Stomach (tissue), 9 donors: ENCODE measurements around the gene ADAMTSL3. TPM values are rescaled to one million over a fixed set of nuclear protein-coding genes. Genes with fewer than 3 reads are reported as not detected.

Experiments used
- DNase-seq, 2 donors: peaks; one replicate each; pipeline versions ENCODE4 v3.0.0 to v3.0.0-alpha.2; 2013 to 2019
- H3K27ac ChIP-seq, 5 donors: fragments of 200-600 bp in 4 of 5; sonication (generic) in 4 of 5; one replicate each; pipeline ENCODE4 v1.5.1; 2013 to 2019; ENCODE audit warnings: mild to moderate bottlenecking in 1 of 5, moderate library complexity in 1 of 5
- H3K27me3 ChIP-seq, 3 donors: fragments of 200-600 bp; sonication (generic); one replicate each; pipeline ENCODE4 v1.5.1; 2017 to 2019; ENCODE audit warnings: mixed run types in 1 of 3
- H3K36me3 ChIP-seq, 4 donors: fragments of 200-600 bp; sonication (generic); 1 replicate in 3 of 4; 2 replicates in 1 of 4; pipeline ENCODE4 v1.5.1; 2016 to 2019
- H3K4me1 ChIP-seq, 4 donors: fragments of 200-600 bp; sonication (generic); one replicate each; pipeline ENCODE4 v1.5.1; 2016 to 2019
- H3K4me3 ChIP-seq, 4 donors: fragments of 200-600 bp; sonication (generic) in 3 of 4; one replicate each; pipeline ENCODE4 v1.5.1; 2016 to 2019; ENCODE audit warnings: mild to moderate bottlenecking in 1 of 4
- H3K9me3 ChIP-seq, 4 donors: fragments of 200-600 bp; sonication (generic); one replicate each; pipeline ENCODE4 v1.5.1; 2016 to 2019
- CTCF ChIP-seq, 7 experiments: fragments of 450-650 bp in 4 of 7; fragments of 200-600 bp in 3 of 7; sonication (generic) in 3 of 7; IDR thresholded peaks; one replicate each; pipeline ENCODE4 v1.5.1; 2016 to 2019; ENCODE audit warnings: antibody characterized with exemption in 7 of 7, control low read depth in 2 of 7, mild to moderate bottlenecking in 1 of 7
- EP300 ChIP-seq: sonication (generic); formaldehyde crosslinking; IDR thresholded peaks from one replicate; pipeline ENCODE4 v1.6.1; 2017; ENCODE audit warnings: antibody characterized with exemption
- POLR2A ChIP-seq, 4 donors: fragments of 450-650 bp; IDR thresholded peaks; one replicate each; pipeline ENCODE4 v1.6.1; 2016; ENCODE audit warnings: antibody characterized with exemption in 4 of 4, control low read depth in 2 of 4, mild to moderate bottlenecking in 1 of 4, moderate library complexity in 1 of 4
- POLR2AphosphoS5 ChIP-seq, 3 donors: sonication (generic); formaldehyde crosslinking; IDR thresholded peaks; one replicate each; pipeline ENCODE4 v1.6.1; 2016; ENCODE audit warnings: antibody characterized with exemption in 3 of 3
- WGBS, 5 donors: extraction: QIAGEN DNeasy Blood & Tissue Kit in 3 of 5; methylation state at CpG; one replicate each; pipeline versions ENCODE4 v1.1.5 to v1.1.7; 2013 to 2018; 5-methylcytosine and 5-hydroxymethylcytosine counted together
- intact Hi-C: fragments of 100-400 bp; cut with DNase I; formaldehyde crosslinking; loops from one replicate; pipeline ENCODE4 v1.15.1; 2023; ENCODE audit warnings: low total_unique reads
- polyA plus RNA-seq, 3 donors: library from polyadenylated mRNA; stranded (reverse); fragments of 200-250 nt; gene quantifications; one replicate each; pipeline ENCODE4 v1.2.3, GENCODE V29; 2013
- total RNA-seq, 5 donors: library from RNA; depleted of rRNA; stranded (reverse); fragments of >200 nt; gene quantifications; one replicate each; pipeline versions ENCODE4 v1.1.0 to v1.2.3, GENCODE V29; 2014 to 2016
- donor health status: healthy with polysubstance abuse.
- donor health status: Bipolar disorder and iron deficiency.
- donor health status: healthy.

The ADAMTSL3 gene
- total and polyA plus RNA-seq, 8 donors: 1.1 to 54.9 (median 6.0) TPM

DNA sequence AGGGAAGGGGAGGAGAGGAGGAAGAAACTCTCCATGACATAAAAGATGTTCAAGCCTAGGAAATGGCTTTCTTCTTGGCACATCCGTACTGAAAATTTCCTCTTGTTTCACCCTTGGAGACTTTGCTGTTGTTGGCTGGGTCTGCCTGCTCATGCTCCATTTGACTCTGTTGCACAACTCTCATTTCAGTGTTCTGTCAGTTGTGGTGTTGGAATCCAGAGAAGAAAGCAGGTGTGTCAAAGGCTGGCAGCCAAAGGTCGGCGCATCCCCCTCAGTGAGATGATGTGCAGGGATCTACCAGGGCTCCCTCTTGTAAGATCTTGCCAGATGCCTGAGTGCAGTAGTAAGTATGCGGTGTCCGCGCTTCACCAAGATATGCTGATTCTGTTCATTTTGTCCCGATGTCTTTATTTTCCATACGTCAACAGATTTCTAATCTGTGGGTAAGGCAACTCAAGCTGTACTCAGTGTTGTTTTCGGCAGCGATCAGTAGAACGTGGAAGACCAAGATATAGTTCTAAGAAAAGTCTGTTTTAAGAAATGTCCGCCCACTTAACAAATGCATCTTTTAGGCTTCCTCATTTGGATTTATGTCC is 316.5 kb downstream of the ADAMTSL3 start:
- no peak overlapping the region for H3K27ac ChIP-seq
- WGBS, 5 donors: 91 to 95% (median 93%) methylated on average over 12 of the region's 12 CpGs
- TF ChIP-seq POLR2A (IDR thresholded peaks at IDR 0.05) (no peak), EP300 (no peak), CTCF (IDR thresholded peaks at IDR 0.05) (no peak), POLR2AphosphoS5 (IDR thresholded peaks at IDR 0.05) (no peak)
- intact Hi-C loops: no loop called here
- H3K4me3 ChIP-seq: no peak overlapping the region
- H3K27me3 ChIP-seq: no peaks in the 10 kb centered on the region
- peaks cover 0 to 11% (median 0%) of the 10 kb centered on the region in 4 donors for H3K36me3 ChIP-seq
- H3K9me3 ChIP-seq: peaks cover 0 to 18% (median 14%) of the 10 kb centered on the region in 4 donors
- DNase-seq: peak in 1 of 2 donors; percentile 39
- H3K4me1 ChIP-seq: no peaks in the 10 kb centered on the region

DNA sequence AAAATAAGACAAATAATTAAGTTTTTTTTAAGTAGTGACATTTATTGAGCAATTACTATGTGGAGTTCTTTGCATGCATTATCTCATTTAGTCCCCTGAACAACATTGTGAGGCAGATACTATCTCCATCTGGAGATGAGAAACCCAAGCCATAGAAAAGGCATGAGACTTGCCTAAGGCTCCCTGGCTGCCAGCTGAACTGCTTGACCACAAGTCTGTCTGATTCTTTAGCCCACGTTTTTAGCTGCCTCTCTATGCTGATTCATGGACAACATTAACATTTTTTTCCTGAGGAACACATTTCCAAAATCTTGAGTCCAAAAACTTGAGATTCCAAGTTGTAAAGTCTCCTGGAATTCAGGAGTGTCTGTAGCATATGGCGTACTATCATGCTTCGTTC is 318.1 kb downstream of the ADAMTSL3 start:
- peaks cover 0 to 12% (median 1%) of the 10 kb centered on the region in 4 donors for H3K36me3 ChIP-seq
- WGBS, 5 donors: 46 to 74% (median 64%) methylated on average over 3 of the region's 3 CpGs
- H3K27me3 ChIP-seq: no peaks in the 10 kb centered on the region
- no peaks in the 10 kb centered on the region for H3K4me1 ChIP-seq
- intact Hi-C loops: no loop called here
- no peak overlapping the region for H3K27ac ChIP-seq
- H3K4me3 ChIP-seq: no peak overlapping the region
- peaks cover 0 to 21% (median 15%) of the 10 kb centered on the region in 4 donors for H3K9me3 ChIP-seq
- no peak for DNase-seq
- TF ChIP-seq CTCF (IDR thresholded peaks at IDR 0.05) (no peak), POLR2AphosphoS5 (IDR thresholded peaks at IDR 0.05) (no peak), EP300 (no peak), POLR2A (IDR thresholded peaks at IDR 0.05) (no peak)

GRCh38 chr15:83973816-83974215 is 319.9 kb downstream of the ADAMTSL3 start:
- 79 to 90% (median 84%) methylated on average over 3 of the region's 3 CpGs for WGBS, 5 donors

DNA sequence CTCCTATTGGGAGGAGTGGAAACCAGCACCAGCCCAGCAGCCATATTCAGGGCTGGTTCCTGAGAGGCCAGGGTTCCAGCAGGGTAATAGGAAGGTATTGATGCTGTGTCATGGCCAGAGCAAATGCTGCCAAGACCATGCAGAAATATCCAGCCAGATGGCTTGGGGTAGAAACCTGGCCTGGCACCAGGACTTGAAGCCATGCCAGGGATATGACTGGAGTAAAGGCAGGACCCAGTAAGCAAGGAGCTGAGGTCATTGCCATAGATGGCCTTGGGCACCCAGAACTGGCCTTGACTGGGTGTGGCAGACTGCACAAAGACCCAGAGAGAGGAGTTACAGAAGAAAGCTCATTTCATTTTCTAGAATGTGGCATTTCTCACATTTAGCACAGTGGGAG is 324.1 kb downstream of the ADAMTSL3 start:
- Histone ChIP-seq H3K27me3 (no peaks in the 10 kb centered on the region), H3K4me3 (no peak overlapping the region), H3K9me3 (peaks cover 0 to 11% (median 8%) of the 10 kb centered on the region in 4 donors), H3K27ac (no peak overlapping the region), H3K4me1 (no peaks in the 10 kb centered on the region), H3K36me3 (peaks cover 0 to 14% (median 11%) of the 10 kb centered on the region in 4 donors)
- no peak for TF ChIP-seq CTCF (IDR thresholded peaks at IDR 0.05)
- no peak for TF ChIP-seq EP300
- TF ChIP-seq POLR2A (IDR thresholded peaks at IDR 0.05): no peak
- no peak for TF ChIP-seq POLR2AphosphoS5 (IDR thresholded peaks at IDR 0.05)
- intact Hi-C loops: no loop called here
- no peak for DNase-seq

More at GRCh38 chr15:83973816-83974215, 319.9 kb downstream of the ADAMTSL3 start:
- H3K4me3 ChIP-seq: no peak overlapping the region
- H3K27ac ChIP-seq: no peak overlapping the region
- intact Hi-C loops: no loop called here
- TF ChIP-seq POLR2A (IDR thresholded peaks at IDR 0.05) (no peak), EP300 (no peak), CTCF (IDR thresholded peaks at IDR 0.05) (no peak), POLR2AphosphoS5 (IDR thresholded peaks at IDR 0.05) (no peak)
- H3K27me3 ChIP-seq: no peaks in the 10 kb centered on the region
- peaks cover 0 to 12% (median 2%) of the 10 kb centered on the region in 4 donors for H3K36me3 ChIP-seq
- DNase-seq: no peak
- H3K9me3 ChIP-seq: peaks cover 0 to 11% (median 8%) of the 10 kb centered on the region in 4 donors
- H3K4me1 ChIP-seq: no peaks in the 10 kb centered on the region
